K562 (cell line): Measurements from ENCODE around the gene NINJ2. TPM values are rescaled to one million over a fixed set of nuclear protein-coding genes. Genes with fewer than 3 reads are reported as not detected.

ENCODE experiments used
- CHD4 ChIP-seq: fragments of 200-600 bp; sonication (generic); IDR thresholded peaks from 3 replicates; pipeline ENCODE4 v1.6.1; 2012; ENCODE audit warnings: low read depth, mild to moderate bottlenecking, mixed read lengths, low read length, inconsistent platforms; ENCODE audit not compliant: insufficient read depth, insufficient replicate concordance, poor library complexity, severe bottlenecking
- DACH1 ChIP-seq: fragments of 450-650 bp; IDR thresholded peaks from 2 replicates; pipeline ENCODE4 v1.6.1; 2018; ENCODE audit not compliant: partially characterized antibody
- FOXJ3 ChIP-seq: sonication (generic); formaldehyde crosslinking; IDR thresholded peaks from 2 replicates; pipeline ENCODE4 v1.4.0; 2020; ENCODE audit warnings: mild to moderate bottlenecking, missing genetic modification reagents
- GABPA ChIP-seq: fragments of 200-800 bp; sonication (Bioruptor generic); conservative IDR thresholded peaks from 2 replicates; pipeline ENCODE4 v1.6.1; 2016; ENCODE audit warnings: low read depth, missing genetic modification characterization, missing compliant biosample characterization
- HINFP ChIP-seq: fragments of 450-650 bp; conservative IDR thresholded peaks from 2 replicates; pipeline ENCODE4 v1.6.1; 2016; ENCODE audit warnings: missing genetic modification characterization, low read depth, mild to moderate bottlenecking, control low read depth, missing compliant biosample characterization
- HIVEP1 ChIP-seq: fragments of 250-450 bp; sonication (Bioruptor Pico); IDR thresholded peaks from 2 replicates; pipeline ENCODE4 v1.4.0; 2020; ENCODE audit warnings: mild to moderate bottlenecking
- HLTF ChIP-seq: fragments of 450-650 bp; IDR thresholded peaks from 2 replicates; pipeline ENCODE4 v1.6.1; 2016
- ILF3 ChIP-seq: fragments of 450-650 bp; IDR thresholded peaks from 2 replicates; pipeline ENCODE4 v1.6.1; 2018; ENCODE audit warnings: antibody characterized with exemption, mild to moderate bottlenecking, moderate library complexity, borderline replicate concordance
- NRF1 ChIP-seq, 2 experiments: fragments of 450-650 bp; IDR thresholded peaks in 1 of 2; conservative IDR thresholded peaks in 1 of 2; 2 replicates each; pipeline ENCODE4 v1.6.1; 2014; ENCODE audit warnings: mild to moderate bottlenecking in 2 of 2
- PCBP1 ChIP-seq: fragments of 200-400 bp; formaldehyde crosslinking; IDR thresholded peaks from 2 replicates; pipeline ENCODE4 v1.6.1; 2018; ENCODE audit warnings: mild to moderate bottlenecking, low read depth, low read length; ENCODE audit not compliant: poor library complexity, severe bottlenecking
- PHB2 ChIP-seq: fragments of 450-650 bp; IDR thresholded peaks from 2 replicates; pipeline ENCODE4 v1.6.1; 2017; ENCODE audit warnings: low read depth
- PHF20 ChIP-seq: fragments of 450-650 bp; IDR thresholded peaks from 2 replicates; pipeline ENCODE4 v1.6.1; 2018; ENCODE audit not compliant: partially characterized antibody
- PTTG1 ChIP-seq: fragments of 450-650 bp; IDR thresholded peaks from 2 replicates; pipeline ENCODE4 v1.6.1; 2016; ENCODE audit warnings: low read depth, mild to moderate bottlenecking, missing genetic modification characterization, missing compliant biosample characterization
- RBFOX2 ChIP-seq: fragments of 200-400 bp; formaldehyde crosslinking; IDR thresholded peaks from 2 replicates; pipeline ENCODE4 v1.6.1; 2017; ENCODE audit warnings: low read depth, mild to moderate bottlenecking, low read length, moderate library complexity
- SNRNP70 ChIP-seq: fragments of 200-400 bp; formaldehyde crosslinking; optimal IDR thresholded peaks from 2 replicates; pipeline ENCODE3; 2017; ENCODE audit warnings: low read depth, low read length
- XRCC4 ChIP-seq: IDR thresholded peaks from one replicate; pipeline ENCODE4 v1.6.1; 2011; ENCODE audit not compliant: insufficient read depth, insufficient read length; ENCODE audit errors: extremely low read depth
- ZNF143 ChIP-seq: sonication (generic); formaldehyde crosslinking; IDR thresholded peaks from 2 replicates; pipeline ENCODE4 v1.9.0; 2022; ENCODE audit warnings: mild to moderate bottlenecking, missing genetic modification reagents
- ZNF324 ChIP-seq: fragments of 250-450 bp; sonication (Bioruptor Pico); IDR thresholded peaks from 2 replicates; pipeline ENCODE4 v1.4.0; 2020; ENCODE audit warnings: mild to moderate bottlenecking
- ZNF707 ChIP-seq: fragments of 250-450 bp; sonication (Bioruptor Pico); conservative IDR thresholded peaks from 2 replicates; pipeline ENCODE4 v1.8.0; 2022; ENCODE audit warnings: inconsistent platforms, mild to moderate bottlenecking, moderate library complexity
- ZNF766 ChIP-seq: fragments of 200-800 bp; sonication (Bioruptor generic); conservative IDR thresholded peaks from 2 replicates; pipeline ENCODE4 v1.6.1; 2016; ENCODE audit warnings: missing genetic modification characterization, missing compliant biosample characterization
- ZNF77 ChIP-seq: fragments of 250-450 bp; sonication (Bioruptor Pico); IDR thresholded peaks from 2 replicates; pipeline ENCODE4 v1.5.0; 2020
- polyA plus RNA-seq, 8 experiments: library from polyadenylated mRNA; depleted of rRNA in 4 of 8; stranded (reverse) in 5 of 8; unstranded in 3 of 8; fragments of >200 nt; fragmentation: Nextera tagmentation in 2 of 8; fragmentation: Illumina TruSeq in 1 of 8; extraction: Ambion mirVana in 2 of 8; extraction: Trizol in 1 of 8; gene quantifications; 2 replicates each; pipeline versions ENCODE4 v1.2.1 to v1.2.3, GENCODE V29; 2011 to 2014; ENCODE audit warnings: inconsistent platforms in 1 of 8, missing spikeins in 1 of 8
- total RNA-seq, 7 experiments: library from RNA; depleted of rRNA in 6 of 7; stranded (reverse); fragments of >200 nt in 6 of 7; fragmentation: Illumina TruSeq in 2 of 7; extraction: Trizol in 2 of 7; gene quantifications; 2 replicates each; pipeline versions ENCODE4 v1.2.1 to v1.2.3, GENCODE V29; 2011 to 2021; ENCODE audit warnings: low replicate concordance in 1 of 7
- TF ChIP-seq, protein P1 (sequence below): sonication (generic); formaldehyde crosslinking; IDR thresholded peaks from 2 replicates; pipeline ENCODE4 v1.8.1; 2022; ENCODE audit warnings: missing genetic modification reagents
- TF ChIP-seq, protein P2 (sequence below): sonication (generic); formaldehyde crosslinking; IDR thresholded peaks from 2 replicates; pipeline ENCODE4 v1.8.0; 2023; ENCODE audit warnings: mild to moderate bottlenecking, missing genetic modification reagents

Gene NINJ2
- total and polyA plus RNA-seq, 9 of the 15 experiments (the other 6 are each of a cell fraction or from before 2014, with no cell fraction given), result 2.6 to 16.0 (median 4.5) TPM

DNA sequence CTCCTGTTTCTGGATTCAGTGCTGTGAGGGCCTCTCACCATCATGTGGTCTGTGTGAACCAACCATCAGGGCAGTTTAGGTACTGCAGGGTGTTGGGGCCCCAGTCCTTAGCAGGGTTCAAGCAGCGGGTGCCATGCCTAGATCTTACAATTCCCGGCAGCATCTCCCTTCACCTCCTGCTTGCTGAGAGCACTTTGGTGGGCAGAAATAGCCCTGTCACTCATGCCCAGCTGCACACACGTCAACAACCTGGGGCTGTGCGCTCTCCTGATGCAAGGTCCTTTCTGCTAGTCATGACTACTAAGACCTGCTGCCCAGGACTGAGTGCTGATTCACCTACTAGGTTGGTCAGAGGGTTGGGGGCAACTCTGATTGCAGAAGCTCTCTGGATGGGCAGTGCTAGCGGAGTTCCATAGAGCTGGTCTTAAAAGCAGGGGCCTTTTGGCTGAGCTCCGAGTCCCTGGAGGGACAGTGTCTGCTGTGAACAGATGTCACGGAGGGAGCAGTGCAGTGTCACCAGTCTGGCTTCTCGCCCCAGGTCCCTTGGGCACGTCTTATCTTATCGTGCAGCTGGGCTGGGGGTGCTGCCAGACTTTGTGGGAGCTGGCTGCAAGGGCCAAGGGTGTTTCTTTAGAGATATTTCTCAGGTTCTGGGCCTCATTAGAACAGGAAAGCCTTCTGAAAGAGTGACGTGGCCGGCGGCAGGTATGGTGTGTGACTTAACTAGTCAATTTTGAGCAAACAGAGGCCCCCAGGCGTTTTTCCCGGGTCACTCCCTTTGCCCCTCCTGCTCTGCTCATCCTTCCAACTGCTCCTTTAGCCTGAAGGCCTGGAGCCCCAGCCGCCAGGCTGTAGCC is 71.8 kb downstream of the NINJ2 start (continued):
- no peak for TF ChIP-seq SNRNP70
- TF ChIP-seq ILF3, result no peak
- peak; percentile 90 for TF ChIP-seq ZNF766
- peak; percentile 60 for TF ChIP-seq DACH1
- TF ChIP-seq ZNF707, result no peak
- TF ChIP-seq, protein P1, sequence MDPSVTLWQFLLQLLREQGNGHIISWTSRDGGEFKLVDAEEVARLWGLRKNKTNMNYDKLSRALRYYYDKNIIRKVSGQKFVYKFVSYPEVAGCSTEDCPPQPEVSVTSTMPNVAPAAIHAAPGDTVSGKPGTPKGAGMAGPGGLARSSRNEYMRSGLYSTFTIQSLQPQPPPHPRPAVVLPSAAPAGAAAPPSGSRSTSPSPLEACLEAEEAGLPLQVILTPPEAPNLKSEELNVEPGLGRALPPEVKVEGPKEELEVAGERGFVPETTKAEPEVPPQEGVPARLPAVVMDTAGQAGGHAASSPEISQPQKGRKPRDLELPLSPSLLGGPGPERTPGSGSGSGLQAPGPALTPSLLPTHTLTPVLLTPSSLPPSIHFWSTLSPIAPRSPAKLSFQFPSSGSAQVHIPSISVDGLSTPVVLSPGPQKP (CRISPR knock-in tag), result no peak
- no peak for TF ChIP-seq PCBP1
- no peak for TF ChIP-seq PTTG1 (tag)
- TF ChIP-seq FOXJ3 (CRISPR knock-in tag), result no peak
- TF ChIP-seq GABPA (tag), result peak; percentile 40; the same call in 1 of the 2 replicates
- TF ChIP-seq HLTF, result 0 out of 2 replicates have a peak, but pooled peaks have one; percentile 51
- no peak for TF ChIP-seq CHD4
- TF ChIP-seq, protein P2, sequence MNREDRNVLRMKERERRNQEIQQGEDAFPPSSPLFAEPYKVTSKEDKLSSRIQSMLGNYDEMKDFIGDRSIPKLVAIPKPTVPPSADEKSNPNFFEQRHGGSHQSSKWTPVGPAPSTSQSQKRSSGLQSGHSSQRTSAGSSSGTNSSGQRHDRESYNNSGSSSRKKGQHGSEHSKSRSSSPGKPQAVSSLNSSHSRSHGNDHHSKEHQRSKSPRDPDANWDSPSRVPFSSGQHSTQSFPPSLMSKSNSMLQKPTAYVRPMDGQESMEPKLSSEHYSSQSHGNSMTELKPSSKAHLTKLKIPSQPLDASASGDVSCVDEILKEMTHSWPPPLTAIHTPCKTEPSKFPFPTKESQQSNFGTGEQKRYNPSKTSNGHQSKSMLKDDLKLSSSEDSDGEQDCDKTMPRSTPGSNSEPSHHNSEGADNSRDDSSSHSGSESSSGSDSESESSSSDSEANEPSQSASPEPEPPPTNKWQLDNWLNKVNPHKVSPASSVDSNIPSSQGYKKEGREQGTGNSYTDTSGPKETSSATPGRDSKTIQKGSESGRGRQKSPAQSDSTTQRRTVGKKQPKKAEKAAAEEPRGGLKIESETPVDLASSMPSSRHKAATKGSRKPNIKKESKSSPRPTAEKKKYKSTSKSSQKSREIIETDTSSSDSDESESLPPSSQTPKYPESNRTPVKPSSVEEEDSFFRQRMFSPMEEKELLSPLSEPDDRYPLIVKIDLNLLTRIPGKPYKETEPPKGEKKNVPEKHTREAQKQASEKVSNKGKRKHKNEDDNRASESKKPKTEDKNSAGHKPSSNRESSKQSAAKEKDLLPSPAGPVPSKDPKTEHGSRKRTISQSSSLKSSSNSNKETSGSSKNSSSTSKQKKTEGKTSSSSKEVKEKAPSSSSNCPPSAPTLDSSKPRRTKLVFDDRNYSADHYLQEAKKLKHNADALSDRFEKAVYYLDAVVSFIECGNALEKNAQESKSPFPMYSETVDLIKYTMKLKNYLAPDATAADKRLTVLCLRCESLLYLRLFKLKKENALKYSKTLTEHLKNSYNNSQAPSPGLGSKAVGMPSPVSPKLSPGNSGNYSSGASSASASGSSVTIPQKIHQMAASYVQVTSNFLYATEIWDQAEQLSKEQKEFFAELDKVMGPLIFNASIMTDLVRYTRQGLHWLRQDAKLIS (CRISPR knock-in tag), result no peak
- peak; percentile 88 for TF ChIP-seq PHB2
- TF ChIP-seq RBFOX2, result peak; percentile 49
- no peak for TF ChIP-seq ZNF324 (CRISPR knock-in tag)
- no peak for TF ChIP-seq ZNF143 (CRISPR knock-in tag)
- no peak for TF ChIP-seq HINFP (tag)
- peak in 1 of 2 experiments; percentile 23; a peak in 2 of 4 replicates for TF ChIP-seq NRF1 (conservative IDR thresholded peaks at IDR 0.05 in 1 of 2, IDR thresholded peaks at IDR 0.05 in 1 of 2)
- no peak for TF ChIP-seq XRCC4
- no peak for TF ChIP-seq PHF20
- TF ChIP-seq ZNF77, result no peak
- no peak for TF ChIP-seq HIVEP1 (CRISPR knock-in tag)
